Measurements from ENCODE around the gene PPIP5K2. TPM values are rescaled to one million over a fixed set of nuclear protein-coding genes. Genes with fewer than 3 reads are reported as not detected.
"Not testable (repeated sequence)": the region's sequence is repeated elsewhere in the genome, so short reads cannot be mapped to it uniquely, and the experiment has no call there.

PPIP5K2 gene
- 30.8 and 35.9 TPM in 2 replicates for total RNA-seq

DNA sequence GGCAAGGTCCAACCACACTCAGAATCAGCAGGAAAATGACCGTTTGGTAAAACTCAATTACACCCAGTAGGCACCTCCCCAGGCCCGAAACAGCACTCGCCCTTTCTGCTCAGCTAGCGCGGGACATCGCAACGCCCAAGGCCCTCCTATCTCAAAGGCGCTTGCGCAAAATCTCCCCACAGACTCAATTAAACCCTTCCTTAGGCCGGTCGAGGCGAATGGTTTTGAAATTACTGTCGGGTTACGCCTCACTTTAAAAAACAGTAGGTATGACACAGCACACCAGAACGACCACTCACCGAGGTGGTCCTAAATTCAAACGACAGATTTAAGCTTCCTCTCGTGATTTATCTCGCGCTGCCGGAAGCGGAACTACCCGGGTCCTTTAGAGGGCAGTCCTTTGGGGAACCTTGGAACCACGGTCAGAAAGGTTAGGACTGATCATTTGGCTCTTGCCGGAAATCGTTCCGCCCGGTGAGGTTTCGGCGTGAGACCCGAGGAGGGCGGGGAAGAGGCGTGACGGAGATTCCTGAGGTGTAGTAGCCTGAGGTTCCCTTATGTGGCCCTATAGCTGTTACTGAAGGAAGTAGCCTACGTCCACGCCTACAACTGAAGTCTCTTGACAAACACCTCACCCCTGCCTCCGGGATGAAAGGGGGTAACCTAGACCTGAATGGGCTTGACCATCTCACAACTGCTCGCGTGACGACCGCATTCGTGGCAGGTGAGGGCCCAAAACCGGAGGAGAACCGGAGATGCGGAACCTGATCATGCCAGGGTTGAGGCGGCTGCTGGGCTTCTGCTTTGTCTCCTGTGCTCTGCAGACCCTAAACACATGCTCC lies at the start of gene PPIP5K2, which contains the start of gene GIN1:
Gene PPIP5K2, plus strand, starts transcription at position 537 of the 842 bp plus-strand sequence. CDS start 9,289 bp downstream, outside the sequence.
Gene GIN1, minus strand, starts transcription at position 374 of the 842 bp plus-strand sequence. CDS start 11,431 bp downstream, outside the sequence.
- DNase-seq (ENCODE audit: low read depth in 2 of 2) = peak; percentile 97 to 98

GRCh38 chr5:103073500-103073899 lies 46.6 kb upstream of the PPIP5K2 start:
- not testable (repeated sequence) for DNase-seq (ENCODE audit: low read depth in 2 of 2)

DNA sequence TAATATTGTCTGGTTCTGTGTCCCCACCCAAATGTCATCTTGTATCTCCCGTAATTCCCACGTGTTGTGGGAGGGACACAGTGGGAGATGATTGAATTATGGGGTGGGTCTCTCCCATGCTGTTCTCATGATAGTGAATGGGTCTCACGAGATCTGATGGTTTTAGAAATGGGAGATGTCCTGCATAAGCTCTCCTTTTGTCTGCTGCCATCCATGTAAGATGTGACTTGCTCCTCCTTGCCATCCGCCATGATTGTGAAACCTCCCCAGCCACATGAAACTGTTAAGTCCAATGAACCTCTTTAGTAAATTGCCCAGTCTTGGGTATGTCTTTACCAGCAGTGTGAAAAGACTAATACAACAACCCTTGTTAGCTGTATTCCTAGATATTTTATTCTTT lies 44.7 kb upstream of the PPIP5K2 start:
- no peak for DNase-seq (ENCODE audit: low read depth in 2 of 2)

DNA sequence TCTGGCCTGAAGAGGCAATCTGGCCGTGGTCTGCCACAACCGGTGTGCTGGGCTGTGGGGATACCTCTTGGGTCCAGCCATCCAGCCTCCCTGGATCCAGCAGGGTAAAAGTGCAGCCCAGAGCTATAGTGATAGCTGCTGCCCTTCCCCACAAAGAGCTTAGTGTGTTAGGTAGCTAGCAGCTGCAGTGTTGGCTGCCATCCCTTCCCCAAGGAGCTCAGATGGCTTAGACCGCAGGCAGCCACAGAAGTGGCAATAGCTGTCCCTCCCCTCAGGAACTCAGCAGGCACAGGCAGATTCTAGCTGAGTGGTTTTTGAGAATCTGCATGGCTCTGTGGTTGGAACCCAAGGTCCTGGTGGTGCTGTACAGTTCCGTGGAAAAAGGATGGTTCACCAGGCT lies 40.3 kb upstream of the PPIP5K2 start:
- no peak for DNase-seq (ENCODE audit: low read depth in 2 of 2)

DNA sequence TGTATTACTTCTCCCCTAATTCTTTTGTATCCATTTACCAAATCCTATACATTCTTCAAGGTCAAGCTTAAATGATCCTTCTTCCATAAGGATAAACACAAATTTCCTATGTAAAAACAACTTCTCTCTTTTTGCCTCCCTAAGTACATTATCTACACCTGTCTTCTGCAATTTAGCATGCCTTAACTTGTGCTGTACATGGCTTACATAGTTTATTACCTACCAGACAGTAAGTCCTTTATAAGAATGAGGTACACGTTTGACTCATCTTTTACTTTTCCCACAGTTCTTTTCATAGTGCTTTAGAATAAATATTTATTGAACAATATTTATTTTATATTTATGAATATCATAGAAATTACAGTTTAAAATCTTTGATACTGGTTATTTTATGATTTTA lies 33.6 kb upstream of the PPIP5K2 start:
- no peak for DNase-seq (ENCODE audit: low read depth in 2 of 2)

DNA sequence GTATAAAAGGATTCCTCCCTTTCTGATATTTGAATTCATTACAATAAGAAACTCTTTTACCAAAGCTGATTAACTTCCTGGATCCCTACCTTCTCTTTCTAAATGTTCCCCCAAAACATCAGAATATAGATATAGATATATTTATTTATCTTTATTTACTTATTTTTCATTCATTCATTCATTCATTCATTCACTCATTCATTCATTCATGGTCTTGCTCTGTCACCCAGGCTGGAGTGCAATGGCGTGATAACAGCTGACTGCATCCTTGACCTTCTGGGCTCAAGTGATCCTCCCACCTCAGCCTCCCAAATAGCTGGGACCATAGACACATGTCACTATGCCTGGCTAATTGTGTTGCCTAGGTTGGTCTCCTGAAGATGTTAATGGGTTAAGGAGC lies 30.8 kb upstream of the PPIP5K2 start:
- DNase-seq (ENCODE audit: low read depth in 2 of 2) = no peak

GRCh38 chr5:103090791-103091190 lies 29.3 kb upstream of the PPIP5K2 start:
- no peak for DNase-seq (ENCODE audit: low read depth in 2 of 2)

- no peak for DNase-seq (ENCODE audit: low read depth in 2 of 2)
These were observed 27.4 kb upstream of the PPIP5K2 start for GRCh38 chr5:103092676-103093075.

- DNase-seq (ENCODE audit: low read depth in 2 of 2) = no peak
These were observed 26.4 kb upstream of the PPIP5K2 start for GRCh38 chr5:103093727-103094126.

DNA sequence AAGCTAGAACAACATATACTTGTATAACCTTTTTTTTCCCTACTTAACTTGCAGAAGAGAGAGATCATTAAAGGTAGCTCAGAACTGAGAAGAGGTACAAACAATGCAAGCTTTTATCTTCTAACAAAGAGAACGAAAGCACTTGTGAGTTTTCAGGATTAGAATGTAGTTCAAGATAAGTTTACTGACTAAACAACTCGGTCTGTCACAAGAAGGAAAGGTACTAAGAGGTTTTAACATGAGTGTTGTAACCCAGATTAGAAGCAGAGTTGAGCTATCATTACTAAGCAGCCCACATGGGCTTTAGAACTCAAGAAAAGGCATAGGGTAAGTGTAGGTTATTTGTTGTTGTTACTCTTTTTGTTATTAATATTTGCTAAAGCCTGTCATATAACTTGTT lies 25.4 kb upstream of the PPIP5K2 start:
- no peak for DNase-seq (ENCODE audit: low read depth in 2 of 2)

- DNase-seq (ENCODE audit: low read depth in 2 of 2) = no peak
These were observed 21.1 kb upstream of the PPIP5K2 start for GRCh38 chr5:103098993-103099392.

DNA sequence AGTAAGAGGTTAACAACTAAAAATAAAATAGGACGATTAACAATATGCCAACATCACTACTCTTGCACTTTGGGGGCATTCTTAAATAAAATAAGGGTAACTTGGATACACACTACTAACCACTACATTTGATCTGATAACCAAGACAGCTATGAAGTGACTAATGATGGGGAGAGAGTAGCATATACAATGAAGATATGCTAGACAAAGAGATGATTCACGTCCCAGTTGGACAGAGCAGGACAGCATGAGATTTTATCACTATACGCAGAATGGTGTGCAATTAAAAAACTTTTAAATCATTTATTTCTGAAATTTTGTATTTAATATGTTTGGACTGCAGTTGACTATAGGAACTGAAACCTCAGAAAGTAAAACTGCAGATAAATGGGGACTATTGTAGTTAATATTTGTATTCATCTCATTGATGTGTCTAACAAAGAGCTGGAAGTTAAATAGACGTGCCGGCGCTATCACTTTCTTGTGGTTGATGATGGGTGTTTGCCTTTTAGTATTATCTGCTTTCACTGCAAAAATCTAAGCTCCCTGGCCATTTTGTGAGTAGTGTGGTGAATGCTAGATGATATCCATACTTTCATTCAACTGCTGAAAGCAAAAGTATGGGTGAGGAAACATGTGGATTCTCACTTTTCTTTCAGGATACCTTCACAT lies 18.9 kb upstream of the PPIP5K2 start:
- DNase-seq (ENCODE audit: low read depth in 2 of 2) = no peak

- no peak for DNase-seq (ENCODE audit: low read depth in 2 of 2)
These were observed 17.9 kb upstream of the PPIP5K2 start for GRCh38 chr5:103102234-103102633.

- no peak for DNase-seq (ENCODE audit: low read depth in 2 of 2)
These were observed 12.0 kb upstream of the PPIP5K2 start for GRCh38 chr5:103108086-103108485.

- no peak for DNase-seq (ENCODE audit: low read depth in 2 of 2)
These were observed 10.8 kb upstream of the PPIP5K2 start for GRCh38 chr5:103109277-103109676.

- DNase-seq (ENCODE audit: low read depth in 2 of 2) = no peak
These were observed 9.7 kb upstream of the PPIP5K2 start for GRCh38 chr5:103110403-103110802.

- DNase-seq (ENCODE audit: low read depth in 2 of 2) = no peak
These were observed 8.6 kb upstream of the PPIP5K2 start for GRCh38 chr5:103111468-103111867.

- DNase-seq (ENCODE audit: low read depth in 2 of 2) = no peak
These were observed 7.2 kb upstream of the PPIP5K2 start for GRCh38 chr5:103112910-103113309.

DNA sequence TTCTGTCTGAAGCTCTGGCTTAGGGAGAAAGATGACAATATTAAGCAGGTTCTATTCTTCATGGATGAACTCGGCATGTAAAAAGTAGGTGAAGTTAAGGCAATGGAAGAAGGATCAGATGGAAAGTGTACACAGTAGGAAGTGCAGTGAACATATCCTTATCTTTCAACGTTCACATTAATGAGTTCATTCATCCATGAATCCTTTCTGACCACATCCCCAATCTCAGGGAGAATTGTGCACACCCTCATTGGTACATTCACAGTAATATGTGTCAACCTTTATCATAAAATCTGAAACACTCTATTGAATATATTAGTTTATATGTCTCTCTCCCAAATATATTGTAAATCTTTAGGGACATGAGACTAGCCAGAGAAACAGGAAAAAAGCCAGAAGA lies 5.7 kb upstream of the PPIP5K2 start:
- no peak for DNase-seq (ENCODE audit: low read depth in 2 of 2)

- no peak for DNase-seq (ENCODE audit: low read depth in 2 of 2)
These were observed 2.6 kb upstream of the PPIP5K2 start for GRCh38 chr5:103117471-103117991.

DNA sequence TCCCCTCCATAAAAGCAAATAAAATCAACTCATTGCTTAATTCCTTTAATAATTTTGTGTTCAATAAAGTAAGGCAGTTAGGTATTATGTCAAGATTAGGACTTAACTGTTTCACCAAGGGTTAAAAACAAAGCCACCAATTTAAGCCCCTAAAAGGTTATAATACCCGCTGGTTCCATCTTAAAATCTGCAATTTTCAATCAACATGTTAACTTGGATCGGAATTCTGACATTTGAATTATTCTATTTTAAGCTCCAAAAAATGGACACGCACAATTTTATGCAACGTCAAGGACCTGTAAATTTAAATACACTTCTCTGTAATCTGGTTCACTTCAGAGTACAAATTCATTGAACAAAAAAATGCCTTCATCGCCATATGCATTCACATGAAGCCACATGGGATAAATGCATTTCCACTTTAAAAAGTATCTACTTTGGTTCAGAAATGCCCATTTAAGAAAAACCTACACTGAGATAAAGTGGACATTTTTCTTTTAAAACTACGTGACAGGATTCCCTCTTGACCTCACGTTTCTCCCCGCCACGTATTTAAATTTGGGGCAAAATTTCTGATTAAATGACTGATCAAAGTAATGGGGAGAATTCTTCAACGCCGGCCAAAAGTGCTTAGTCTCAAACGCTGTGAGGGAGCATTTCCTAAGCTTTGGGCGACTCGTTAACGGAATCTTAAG lies 884 bp upstream of the PPIP5K2 start:
- DNase-seq (ENCODE audit: low read depth in 2 of 2) = no peak

All from dermis microvascular lymphatic vessel endothelial cell (primary cell).